H9 (cell line): ENCODE results near the gene FBXL16. TPM values are rescaled to one million over a fixed set of nuclear protein-coding genes. Genes with fewer than 3 reads are reported as not detected.

Experiments
- DNase-seq: peaks from one replicate; pipeline ENCODE4 v3.0.0-alpha.2; 2017
- H2AFZ ChIP-seq: one replicate; pipeline ENCODE4 v1.6.1; 2013; ENCODE audit warnings: mild to moderate bottlenecking, low read length, control low read depth, moderate library complexity
- H2AK5ac ChIP-seq: 2 replicates; pipeline ENCODE4 v1.6.1; 2013; ENCODE audit warnings: low read length, control low read depth, mixed read lengths; ENCODE audit not compliant: insufficient read length
- H2BK120ac ChIP-seq: one replicate; pipeline ENCODE4 v1.6.1; 2013; ENCODE audit warnings: low read depth, mild to moderate bottlenecking, low read length, control low read depth, inconsistent platforms; ENCODE audit not compliant: poor library complexity, severe bottlenecking
- H2BK12ac ChIP-seq: 2 replicates; pipeline ENCODE4 v1.6.1; 2013; ENCODE audit warnings: low read length, control low read depth, mixed read lengths, low read depth; ENCODE audit not compliant: insufficient read length
- H2BK15ac ChIP-seq: 2 replicates; pipeline ENCODE4 v1.6.1; 2013; ENCODE audit warnings: low read depth, low read length, control low read depth
- H2BK20ac ChIP-seq: one replicate; pipeline ENCODE4 v1.6.1; 2013; ENCODE audit warnings: low read depth, mild to moderate bottlenecking, low read length, control low read depth, inconsistent platforms; ENCODE audit not compliant: poor library complexity, severe bottlenecking
- H2BK5ac ChIP-seq: 2 replicates; pipeline ENCODE4 v1.6.1; 2013; ENCODE audit warnings: low read length, control low read depth, mixed read lengths; ENCODE audit not compliant: insufficient read length
- H3K14ac ChIP-seq: 2 replicates; pipeline ENCODE4 v1.6.1; 2013; ENCODE audit warnings: low read length, control low read depth; ENCODE audit not compliant: insufficient read depth
- H3K18ac ChIP-seq: 2 replicates; pipeline ENCODE4 v1.6.1; 2013; ENCODE audit warnings: low read depth, mild to moderate bottlenecking, mixed read lengths, low read length, control low read depth; ENCODE audit not compliant: insufficient read length
- H3K23ac ChIP-seq: 2 replicates; pipeline ENCODE4 v1.6.1; 2013; ENCODE audit warnings: low read length, control low read depth, mixed read lengths, low read depth; ENCODE audit not compliant: insufficient read length
- H3K23me2 ChIP-seq: 2 replicates; pipeline ENCODE4 v1.6.1; 2013; ENCODE audit warnings: low read depth, mild to moderate bottlenecking, mixed read lengths, low read length, control low read depth; ENCODE audit not compliant: insufficient read length, poor library complexity, severe bottlenecking
- H3K27ac ChIP-seq: 2 replicates; pipeline ENCODE4 v1.5.1; 2013; ENCODE audit warnings: low read length, control low read depth, mixed read lengths, low read depth; ENCODE audit not compliant: insufficient read length
- H3K27me3 ChIP-seq: 2 replicates; pipeline ENCODE4 v1.6.1; 2013; ENCODE audit warnings: low read length, control low read depth, inconsistent platforms; ENCODE audit not compliant: insufficient read depth
- H3K4ac ChIP-seq: 2 replicates; pipeline ENCODE4 v1.6.1; 2013; ENCODE audit warnings: low read depth, mild to moderate bottlenecking, control low read depth, inconsistent platforms, low read length, moderate library complexity
- H3K4me1 ChIP-seq: 2 replicates; pipeline ENCODE4 v1.6.1; 2013; ENCODE audit warnings: low read length, control low read depth, inconsistent platforms; ENCODE audit not compliant: insufficient read depth
- H3K4me2 ChIP-seq: 2 replicates; pipeline ENCODE4 v1.6.1; 2013; ENCODE audit warnings: low read length, control low read depth, mixed read lengths; ENCODE audit not compliant: insufficient read length, insufficient read depth
- H3K56ac ChIP-seq: 2 replicates; pipeline ENCODE4 v1.6.1; 2013; ENCODE audit warnings: low read depth, mild to moderate bottlenecking, mixed read lengths, low read length, control low read depth; ENCODE audit not compliant: insufficient read length
- H3K79me1 ChIP-seq: 2 replicates; pipeline ENCODE4 v1.6.1; 2013; ENCODE audit warnings: low read depth, mild to moderate bottlenecking, moderate library complexity, low read length, control low read depth, inconsistent platforms; ENCODE audit not compliant: insufficient read depth, poor library complexity, severe bottlenecking
- H3K79me2 ChIP-seq: 2 replicates; pipeline ENCODE4 v1.6.1; 2013; ENCODE audit warnings: low read length, control low read depth, inconsistent platforms; ENCODE audit not compliant: insufficient read depth
- H3K9ac ChIP-seq: 2 replicates; pipeline ENCODE4 v1.6.1; 2013; ENCODE audit warnings: low read length, control low read depth, mixed read lengths; ENCODE audit not compliant: insufficient read length; ENCODE audit errors: extremely low read depth
- H3K9me3 ChIP-seq: one replicate; pipeline ENCODE4 v1.6.1; 2013; ENCODE audit warnings: low read depth, low read length, inconsistent platforms; ENCODE audit not compliant: control insufficient read depth
- H3T11ph ChIP-seq: one replicate; pipeline ENCODE4 v1.6.1; 2013; ENCODE audit warnings: mild to moderate bottlenecking, low read length, control low read depth, inconsistent platforms
- H4K20me1 ChIP-seq: one replicate; pipeline ENCODE4 v1.6.1; 2013; ENCODE audit not compliant: control insufficient read depth, insufficient read length, insufficient read depth
- H4K5ac ChIP-seq: 2 replicates; pipeline ENCODE4 v1.6.1; 2013; ENCODE audit warnings: low read depth, mild to moderate bottlenecking, mixed read lengths, low read length, control low read depth; ENCODE audit not compliant: insufficient read length
- H4K8ac ChIP-seq: replicated peaks from 2 replicates; pipeline ENCODE4 v1.6.1; 2013; ENCODE audit warnings: low read length, control low read depth, mixed read lengths, low read depth; ENCODE audit not compliant: insufficient read length
- H4K91ac ChIP-seq: 2 replicates; pipeline ENCODE4 v1.6.1; 2013; ENCODE audit warnings: low read depth, mild to moderate bottlenecking, moderate library complexity, mixed read lengths, low read length, control low read depth; ENCODE audit not compliant: insufficient read length
- H3K27ac Mint-ChIP-seq, 3 experiments: 2 replicates in 2 of 3; 3 replicates in 1 of 3; pipeline ENCODE4 v1.8.0; 2020 to 2021; ENCODE audit warnings: mixed read lengths in 3 of 3, mild to moderate bottlenecking in 1 of 3, moderate library complexity in 1 of 3
- H3K27me3 Mint-ChIP-seq: 2 replicates; pipeline ENCODE4 v1.8.0; 2021; ENCODE audit warnings: low read depth, mild to moderate bottlenecking, moderate library complexity, mixed read lengths
- H3K36me3 Mint-ChIP-seq, 3 experiments: 2 replicates in 2 of 3; 3 replicates in 1 of 3; pipeline ENCODE4 v1.8.0; 2020 to 2021; ENCODE audit warnings: low read depth in 3 of 3, mixed read lengths in 3 of 3; ENCODE audit not compliant: insufficient read depth in 1 of 3
- H3K4me1 Mint-ChIP-seq, 2 experiments: 2 replicates each; pipeline ENCODE4 v1.8.0; 2020; ENCODE audit warnings: mixed read lengths in 2 of 2
- H3K4me3 Mint-ChIP-seq, 2 experiments: 2 replicates in 1 of 2; 3 replicates in 1 of 2; pipeline ENCODE4 v1.8.0; 2020 to 2021; ENCODE audit warnings: mild to moderate bottlenecking in 2 of 2, mixed read lengths in 2 of 2, moderate library complexity in 1 of 2
- H3K9me3 Mint-ChIP-seq, 2 experiments: 2 replicates in 1 of 2; 3 replicates in 1 of 2; pipeline ENCODE4 v1.8.0; 2020; ENCODE audit warnings: mild to moderate bottlenecking in 2 of 2, mixed read lengths in 2 of 2, moderate library complexity in 1 of 2
- WGBS: extraction: QIAGEN DNeasy Blood & Tissue Kit; methylation state at CpG from one replicate; pipeline ENCODE4 v1.1.7; 2013; ENCODE audit warnings: missing lambda C conversion rate, low lambda C conversion rate, mixed read lengths; ENCODE audit not compliant: insufficient read length; ENCODE audit errors: extremely low coverage; 5-methylcytosine and 5-hydroxymethylcytosine counted together
- total RNA-seq: library from RNA; stranded (reverse); gene quantifications from 2 replicates; pipeline ENCODE4 v1.2.1, GENCODE V29; 2021
- TF ChIP-seq, protein P1 (sequence below): fragments of 200-600 bp; sonication (generic); conservative IDR thresholded peaks from 3 replicates; pipeline ENCODE4 v1.8.0; 2021; ENCODE audit warnings: antibody characterized with exemption, mild to moderate bottlenecking

FBXL16 gene
- total RNA-seq, 1 experiment from 2014 or later: 9.6 TPM

- Histone ChIP-seq H4K91ac (no peak overlapping the region), H3K9ac (no peak overlapping the region), H3K4me2 (no peak overlapping the region), H3K4me1 (no peaks in the 10 kb centered on the region), H3K23me2 (peaks cover 15% of the 10 kb centered on the region), H3K79me2 (no peaks in the 10 kb centered on the region), H3K4ac (no peak overlapping the region), H2BK12ac (no peak overlapping the region), H3K27me3 (peaks cover 39% of the 10 kb centered on the region), H3K18ac (no peak overlapping the region), H2BK120ac (no peak overlapping the region), H3K79me1 (no peaks in the 10 kb centered on the region), H4K8ac (no peak overlapping the region), H4K5ac (no peak overlapping the region), H4K20me1 (no peaks in the 10 kb centered on the region), H2AFZ (no peak overlapping the region), H3K14ac (no peak overlapping the region), H3K56ac (no peak overlapping the region), H2BK15ac (no peak overlapping the region), H3K23ac (no peak overlapping the region), H3T11ph (no peak overlapping the region), H2AK5ac (no peak overlapping the region), H3K27ac (no peak overlapping the region), H3K9me3 (no peaks in the 10 kb centered on the region), H2BK20ac (no peak overlapping the region), H2BK5ac (no peak overlapping the region)
- TF ChIP-seq, protein P1, sequence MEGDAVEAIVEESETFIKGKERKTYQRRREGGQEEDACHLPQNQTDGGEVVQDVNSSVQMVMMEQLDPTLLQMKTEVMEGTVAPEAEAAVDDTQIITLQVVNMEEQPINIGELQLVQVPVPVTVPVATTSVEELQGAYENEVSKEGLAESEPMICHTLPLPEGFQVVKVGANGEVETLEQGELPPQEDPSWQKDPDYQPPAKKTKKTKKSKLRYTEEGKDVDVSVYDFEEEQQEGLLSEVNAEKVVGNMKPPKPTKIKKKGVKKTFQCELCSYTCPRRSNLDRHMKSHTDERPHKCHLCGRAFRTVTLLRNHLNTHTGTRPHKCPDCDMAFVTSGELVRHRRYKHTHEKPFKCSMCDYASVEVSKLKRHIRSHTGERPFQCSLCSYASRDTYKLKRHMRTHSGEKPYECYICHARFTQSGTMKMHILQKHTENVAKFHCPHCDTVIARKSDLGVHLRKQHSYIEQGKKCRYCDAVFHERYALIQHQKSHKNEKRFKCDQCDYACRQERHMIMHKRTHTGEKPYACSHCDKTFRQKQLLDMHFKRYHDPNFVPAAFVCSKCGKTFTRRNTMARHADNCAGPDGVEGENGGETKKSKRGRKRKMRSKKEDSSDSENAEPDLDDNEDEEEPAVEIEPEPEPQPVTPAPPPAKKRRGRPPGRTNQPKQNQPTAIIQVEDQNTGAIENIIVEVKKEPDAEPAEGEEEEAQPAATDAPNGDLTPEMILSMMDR: no peak
- no peak overlapping the region for H3K4me3 Mint-ChIP-seq
- no peaks in the 10 kb centered on the region for H3K9me3 Mint-ChIP-seq
- WGBS: no CpG with 5 or more reads among the region's 19 CpGs
- peaks cover 0 to 3% (median 0%) of the 10 kb centered on the region in 3 experiments; a peak in 2 of 7 replicates for H3K36me3 Mint-ChIP-seq
- peaks cover 94% of the 10 kb centered on the region for H3K27me3 Mint-ChIP-seq
- H3K4me1 Mint-ChIP-seq: peaks cover 0 to 12% of the 10 kb centered on the region in 2 experiments; a peak in 2 of 4 replicates
- no peak for DNase-seq
- no peak overlapping the region for H3K27ac Mint-ChIP-seq
Measured at GRCh38 chr16:698911-699671, 6.5 kb downstream of the FBXL16 start.
